CD8-positive, alpha-beta memory T cell (primary cell): ENCODE data around the gene TLCD3B. TPM values are rescaled to one million over a fixed set of nuclear protein-coding genes. Genes with fewer than 3 reads are reported as not detected.

Source experiments
- CTCF ChIA-PET: fragments of 350-600 bp; sonication (Branson Sonifier 250); formaldehyde crosslinking; loops from one replicate; lab custom pipeline; 2021; ENCODE audit warnings: antibody characterized with exemption; lab: Charles Lee
- POLR2A ChIA-PET: fragments of 350-600 bp; sonication (Branson Sonifier 250); formaldehyde crosslinking; loops from one replicate; lab custom pipeline; 2021; ENCODE audit warnings: antibody characterized with exemption; lab: Charles Lee
- DNase-seq, 5 donors: peaks; one replicate each; pipeline versions ENCODE4 v3.0.0 to v3.0.0-alpha.2; 2020 to 2022; ENCODE audit warnings: mixed read lengths in 1 of 5
- H3K27ac ChIP-seq: one replicate; pipeline ENCODE4 v1.7.0; 2013; ENCODE audit warnings: low read depth, mild to moderate bottlenecking, low read length, moderate library complexity
- H3K27me3 ChIP-seq: 2 replicates; pipeline ENCODE4 v1.7.0; 2013; ENCODE audit warnings: low read length, mild to moderate bottlenecking; ENCODE audit not compliant: insufficient read depth, poor library complexity, severe bottlenecking
- H3K36me3 ChIP-seq: 2 replicates; pipeline ENCODE4 v1.7.0; 2013; ENCODE audit warnings: mild to moderate bottlenecking, low read length, moderate library complexity; ENCODE audit not compliant: insufficient read depth
- H3K4me1 ChIP-seq: 2 replicates; pipeline ENCODE4 v1.7.0; 2013; ENCODE audit warnings: mild to moderate bottlenecking, low read length, moderate library complexity; ENCODE audit not compliant: insufficient read depth
- H3K4me3 ChIP-seq: 2 replicates; pipeline ENCODE4 v1.7.0; 2013; ENCODE audit warnings: mild to moderate bottlenecking, low read length
- H3K9me3 ChIP-seq: 2 replicates; pipeline ENCODE4 v1.7.0; 2013; ENCODE audit warnings: mild to moderate bottlenecking, low read length
- H3K27ac Mint-ChIP-seq, 8 donors: one replicate each; pipeline ENCODE4 v1.8.0; 2020 to 2021; ENCODE audit warnings: mixed read lengths in 8 of 8, mild to moderate bottlenecking in 6 of 8, inconsistent platforms in 3 of 8, moderate library complexity in 3 of 8
- H3K27me3 Mint-ChIP-seq, 2 donors: one replicate each; pipeline ENCODE4 v1.8.0; 2020 to 2021; ENCODE audit warnings: mixed read lengths in 2 of 2, mild to moderate bottlenecking in 1 of 2, moderate library complexity in 1 of 2
- H3K36me3 Mint-ChIP-seq, 3 donors: one replicate each; pipeline ENCODE4 v1.8.0; 2020 to 2021; ENCODE audit warnings: mixed read lengths in 3 of 3, inconsistent platforms in 1 of 3, mild to moderate bottlenecking in 1 of 3
- H3K4me1 Mint-ChIP-seq, 3 donors: one replicate each; pipeline ENCODE4 v1.8.0; 2020 to 2021; ENCODE audit warnings: mixed read lengths in 3 of 3, inconsistent platforms in 1 of 3, mild to moderate bottlenecking in 1 of 3
- H3K4me3 Mint-ChIP-seq, 7 donors: one replicate each; pipeline ENCODE4 v1.8.0; 2020 to 2021; ENCODE audit warnings: mixed read lengths in 7 of 7, mild to moderate bottlenecking in 6 of 7, moderate library complexity in 4 of 7, inconsistent platforms in 2 of 7
- H3K9me3 Mint-ChIP-seq, 5 donors: one replicate each; pipeline ENCODE4 v1.8.0; 2020 to 2022; ENCODE audit warnings: mixed read lengths in 5 of 5, mild to moderate bottlenecking in 3 of 5, moderate library complexity in 2 of 5, inconsistent platforms in 1 of 5
- polyA plus RNA-seq: library from polyadenylated mRNA; unstranded; fragments of 300-500 nt; fragmentation: Illumina TruSeq; gene quantifications from one replicate; pipeline ENCODE4 v1.2.3, GENCODE V29; 2021
- total RNA-seq, 2 experiments: library from RNA; stranded (reverse); gene quantifications; one replicate each; pipeline ENCODE4 v1.2.3, GENCODE V29; 2021

The TLCD3B gene
- total and polyA plus RNA-seq, 3 experiments from 2014 or later = 0.55 to 0.84 TPM; not detected in 1

DNA sequence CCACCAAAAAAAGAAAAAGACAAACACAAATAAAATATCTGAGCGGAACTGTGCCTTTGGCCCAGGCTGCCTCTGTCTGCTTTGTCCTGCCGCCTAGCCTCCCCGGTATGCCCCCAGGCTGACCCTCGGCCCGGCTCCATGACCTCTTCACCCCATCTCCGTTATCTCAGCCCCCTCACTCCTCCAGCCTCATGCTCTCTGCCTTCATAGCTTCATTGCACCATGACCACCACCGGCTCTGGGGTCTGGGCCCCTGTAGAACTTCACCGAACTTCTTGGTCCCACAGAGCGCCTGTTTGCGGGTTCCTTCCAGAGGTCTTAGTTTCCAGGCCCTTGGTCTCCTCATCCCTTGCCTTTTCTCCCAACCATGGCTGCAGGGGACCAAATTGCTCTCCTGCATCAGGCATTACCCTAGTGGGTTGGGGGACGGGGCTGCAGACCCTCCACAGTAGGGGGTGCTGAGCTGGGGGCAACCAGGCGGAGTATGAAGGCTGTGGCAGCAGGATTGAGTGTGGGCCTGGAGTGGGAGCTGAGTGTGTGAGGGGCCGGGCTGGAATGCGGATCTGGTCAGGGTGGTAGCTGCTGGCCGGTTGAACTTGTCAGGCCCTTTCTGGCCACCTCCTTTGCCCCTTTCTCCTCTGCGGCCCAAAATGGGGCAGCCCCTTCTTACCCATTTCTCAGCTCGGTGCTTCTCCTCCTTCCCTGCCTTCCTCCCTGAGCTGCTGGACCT is 42.6 kb downstream of the TLCD3B start:
- ChIA-PET POLR2A (no interaction called here), CTCF (interaction anchor here (1.2 kb wide), 1 partner anchor 15 kb away, joined by 3 read pairs; no protein-coding TSS in a partner anchor)
- DNase-seq = peak in 1 of 5 donors; percentile 43
- Mint-ChIP-seq H3K36me3 (peaks cover 6 to 82% (median 15%) of the 10 kb centered on the region in 3 donors), H3K9me3 (no peaks in the 10 kb centered on the region), H3K4me3 (no peak overlapping the region), H3K27me3 (no peaks in the 10 kb centered on the region), H3K27ac (peak overlapping the region in 2 of 8 donors; percentile 24 to 75), H3K4me1 (no peaks in the 10 kb centered on the region)
- peaks cover 31% of the 10 kb centered on the region for H3K36me3 ChIP-seq
- no peaks in the 10 kb centered on the region for H3K4me1 ChIP-seq
- H3K27ac ChIP-seq = no peak overlapping the region
- H3K9me3 ChIP-seq = no peaks in the 10 kb centered on the region
- no peaks in the 10 kb centered on the region for H3K27me3 ChIP-seq
- H3K4me3 ChIP-seq = no peak overlapping the region

DNA sequence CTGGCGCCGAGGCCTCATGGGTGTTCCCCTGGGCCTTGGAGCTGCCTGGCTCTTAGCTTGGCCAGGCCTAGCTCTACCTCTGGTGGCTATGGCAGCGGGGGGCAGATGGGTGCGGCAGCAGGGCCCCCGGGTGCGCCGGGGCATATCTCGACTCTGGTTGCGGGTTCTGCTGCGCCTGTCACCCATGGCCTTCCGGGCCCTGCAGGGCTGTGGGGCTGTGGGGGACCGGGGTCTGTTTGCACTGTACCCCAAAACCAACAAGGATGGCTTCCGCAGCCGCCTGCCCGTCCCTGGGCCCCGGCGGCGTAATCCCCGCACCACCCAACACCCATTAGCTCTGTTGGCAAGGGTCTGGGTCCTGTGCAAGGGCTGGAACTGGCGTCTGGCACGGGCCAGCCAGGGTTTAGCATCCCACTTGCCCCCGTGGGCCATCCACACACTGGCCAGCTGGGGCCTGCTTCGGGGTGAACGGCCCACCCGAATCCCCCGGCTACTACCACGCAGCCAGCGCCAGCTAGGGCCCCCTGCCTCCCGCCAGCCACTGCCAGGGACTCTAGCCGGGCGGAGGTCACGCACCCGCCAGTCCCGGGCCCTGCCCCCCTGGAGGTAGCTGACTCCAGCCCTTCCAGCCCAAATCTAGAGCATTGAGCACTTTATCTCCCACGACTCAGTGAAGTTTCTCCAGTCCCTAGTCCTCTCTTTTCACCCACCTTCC is 43.5 kb downstream of the TLCD3B start:
- no peak overlapping the region for H3K4me3 ChIP-seq
- Mint-ChIP-seq H3K4me3 (no peak overlapping the region), H3K4me1 (no peaks in the 10 kb centered on the region), H3K27ac (no peak overlapping the region), H3K27me3 (no peaks in the 10 kb centered on the region), H3K9me3 (no peaks in the 10 kb centered on the region), H3K36me3 (peaks cover 6 to 84% (median 18%) of the 10 kb centered on the region in 3 donors)
- no peak overlapping the region for H3K27ac ChIP-seq
- ChIA-PET CTCF (no interaction called here), POLR2A (no interaction called here)
- H3K27me3 ChIP-seq = no peaks in the 10 kb centered on the region
- peak in 1 of 5 donors; percentile 37 for DNase-seq
- no peaks in the 10 kb centered on the region for H3K9me3 ChIP-seq
- H3K4me1 ChIP-seq = no peaks in the 10 kb centered on the region
- peaks cover 41% of the 10 kb centered on the region for H3K36me3 ChIP-seq

DNA sequence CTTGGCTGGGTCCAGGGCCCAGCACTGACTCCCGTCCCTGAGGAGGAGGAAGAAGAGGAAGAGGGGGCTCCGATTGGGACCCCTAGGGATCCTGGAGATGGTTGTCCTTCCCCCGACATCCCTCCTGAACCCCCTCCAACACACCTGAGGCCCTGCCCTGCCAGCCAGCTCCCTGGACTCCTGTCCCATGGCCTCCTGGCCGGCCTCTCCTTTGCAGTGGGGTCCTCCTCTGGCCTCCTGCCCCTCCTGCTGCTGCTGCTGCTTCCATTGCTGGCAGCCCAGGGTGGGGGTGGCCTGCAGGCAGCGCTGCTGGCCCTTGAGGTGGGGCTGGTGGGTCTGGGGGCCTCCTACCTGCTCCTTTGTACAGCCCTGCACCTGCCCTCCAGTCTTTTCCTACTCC is 44.1 kb downstream of the TLCD3B start:
- H3K9me3 ChIP-seq = no peaks in the 10 kb centered on the region
- H3K4me1 ChIP-seq = no peaks in the 10 kb centered on the region
- peaks cover 6 to 84% (median 17%) of the 10 kb centered on the region in 3 donors for H3K36me3 Mint-ChIP-seq
- H3K4me3 ChIP-seq = no peak overlapping the region
- H3K27me3 Mint-ChIP-seq = no peaks in the 10 kb centered on the region
- H3K4me1 Mint-ChIP-seq = no peaks in the 10 kb centered on the region
- H3K27ac Mint-ChIP-seq = peak overlapping the region in 1 of 8 donors; percentile 95
- ChIA-PET POLR2A (interaction anchor here (1.5 kb wide), 1 partner anchor 8 kb away, joined by 3 read pairs; the partner anchor contains the start of gene HIRIP3), CTCF (no interaction called here)
- peaks cover 46% of the 10 kb centered on the region for H3K36me3 ChIP-seq
- no peak overlapping the region for H3K27ac ChIP-seq
- DNase-seq = peak in 1 of 5 donors; percentile 36
- H3K27me3 ChIP-seq = no peaks in the 10 kb centered on the region
- no peaks in the 10 kb centered on the region for H3K9me3 Mint-ChIP-seq
- no peak overlapping the region for H3K4me3 Mint-ChIP-seq

DNA sequence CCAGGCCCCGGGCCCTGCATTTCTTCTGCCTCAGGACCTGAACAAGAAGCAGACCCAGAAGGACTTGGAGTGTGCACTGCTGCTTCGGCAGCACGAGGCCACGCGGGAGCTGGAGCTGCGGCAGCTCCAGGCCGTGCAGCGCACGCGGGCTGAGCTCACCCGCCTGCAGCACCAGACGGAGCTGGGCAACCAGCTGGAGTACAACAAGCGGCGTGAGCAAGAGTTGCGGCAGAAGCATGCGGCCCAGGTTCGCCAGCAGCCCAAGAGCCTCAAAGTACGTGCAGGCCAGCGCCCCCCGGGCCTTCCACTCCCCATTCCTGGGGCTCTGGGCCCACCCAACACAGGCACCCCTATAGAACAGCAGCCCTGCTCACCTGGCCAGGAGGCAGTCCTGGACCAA is 44.8 kb downstream of the TLCD3B start:
- no peaks in the 10 kb centered on the region for H3K27me3 Mint-ChIP-seq
- POLR2A ChIA-PET = interaction anchor here (1.3 to 1.5 kb wide), 2 partner anchors 9 to 23 kb away, joined by 3 to 4 read pairs; partner anchors contain the start of gene HIRIP3
- Histone ChIP-seq H3K9me3 (no peaks in the 10 kb centered on the region), H3K36me3 (peaks cover 53% of the 10 kb centered on the region), H3K27me3 (no peaks in the 10 kb centered on the region), H3K4me3 (no peak overlapping the region), H3K27ac (no peak overlapping the region), H3K4me1 (no peaks in the 10 kb centered on the region)
- H3K36me3 Mint-ChIP-seq = peaks cover 6 to 85% (median 19%) of the 10 kb centered on the region in 3 donors
- CTCF ChIA-PET = no interaction called here
- no peaks in the 10 kb centered on the region for H3K9me3 Mint-ChIP-seq
- DNase-seq = no peak
- H3K4me1 Mint-ChIP-seq = no peaks in the 10 kb centered on the region
- peak overlapping the region in 2 of 8 donors; percentile 17 to 95 for H3K27ac Mint-ChIP-seq
- H3K4me3 Mint-ChIP-seq = no peak overlapping the region

DNA sequence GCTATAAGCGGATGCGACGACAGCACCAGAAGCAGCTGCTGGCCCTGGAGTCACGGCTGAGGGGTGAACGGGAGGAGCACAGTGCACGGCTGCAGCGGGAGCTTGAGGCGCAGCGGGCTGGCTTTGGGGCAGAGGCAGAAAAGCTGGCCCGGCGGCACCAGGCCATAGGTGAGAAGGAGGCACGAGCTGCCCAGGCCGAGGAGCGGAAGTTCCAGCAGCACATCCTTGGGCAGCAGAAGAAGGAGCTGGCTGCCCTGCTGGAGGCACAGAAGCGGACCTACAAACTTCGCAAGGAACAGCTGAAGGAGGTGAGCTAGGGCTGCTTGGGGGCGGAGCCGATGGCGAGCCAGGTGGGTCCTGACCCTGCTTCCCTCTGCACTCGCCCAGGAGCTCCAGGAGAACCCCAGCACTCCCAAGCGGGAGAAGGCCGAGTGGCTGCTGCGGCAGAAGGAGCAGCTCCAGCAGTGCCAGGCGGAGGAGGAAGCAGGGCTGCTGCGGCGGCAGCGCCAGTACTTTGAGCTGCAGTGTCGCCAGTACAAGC is 45.7 kb downstream of the TLCD3B start:
- Mint-ChIP-seq H3K4me1 (no peaks in the 10 kb centered on the region), H3K9me3 (no peaks in the 10 kb centered on the region), H3K27ac (peak overlapping the region in 2 of 8 donors; percentile 21 to 43), H3K27me3 (no peaks in the 10 kb centered on the region), H3K36me3 (peaks cover 6 to 90% (median 20%) of the 10 kb centered on the region in 3 donors), H3K4me3 (no peak overlapping the region)
- Histone ChIP-seq H3K36me3 (peaks cover 57% of the 10 kb centered on the region), H3K4me3 (no peak overlapping the region), H3K9me3 (no peaks in the 10 kb centered on the region), H3K4me1 (no peaks in the 10 kb centered on the region), H3K27ac (no peak overlapping the region), H3K27me3 (no peaks in the 10 kb centered on the region)
- DNase-seq = peak in 1 of 5 donors; percentile 33
- ChIA-PET POLR2A (interaction anchor here (1.3 to 1.5 kb wide), 2 partner anchors 10 to 22 kb away, joined by 3 to 4 read pairs; partner anchors contain the start of gene HIRIP3), CTCF (interaction anchor here (1.0 to 1.2 kb wide), 2 partner anchors 12 to 136 kb away, joined by 3 to 4 read pairs; partner anchors contain the start of gene TAOK2)

DNA sequence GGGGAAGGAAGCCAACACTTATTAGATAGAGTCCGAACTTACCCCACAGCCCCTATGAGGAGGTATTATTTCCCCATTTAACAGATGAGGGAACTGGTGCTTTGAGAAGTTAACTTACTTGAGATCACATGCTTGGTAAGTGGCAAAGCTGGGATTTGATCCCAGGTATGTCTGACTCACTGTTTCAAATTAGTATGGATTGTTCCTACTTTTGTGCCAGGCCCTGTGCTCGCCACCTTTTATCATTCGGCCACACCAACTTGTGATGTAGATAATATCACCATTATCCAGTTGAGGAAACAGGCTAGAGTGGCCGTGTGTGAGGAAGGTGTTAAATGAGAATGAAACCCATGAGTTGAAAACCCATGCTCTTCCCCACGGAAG is 46.3 kb downstream of the TLCD3B start:
- Histone ChIP-seq H3K4me1 (no peaks in the 10 kb centered on the region), H3K27ac (no peak overlapping the region), H3K9me3 (no peaks in the 10 kb centered on the region), H3K4me3 (no peak overlapping the region), H3K36me3 (peaks cover 60% of the 10 kb centered on the region), H3K27me3 (no peaks in the 10 kb centered on the region)
- Mint-ChIP-seq H3K27ac (peak overlapping the region in 1 of 8 donors; percentile 17), H3K4me1 (no peaks in the 10 kb centered on the region), H3K9me3 (no peaks in the 10 kb centered on the region), H3K4me3 (no peak overlapping the region), H3K36me3 (peaks cover 6 to 90% (median 20%) of the 10 kb centered on the region in 3 donors), H3K27me3 (no peaks in the 10 kb centered on the region)
- ChIA-PET CTCF (interaction anchor here (1.2 kb wide), 1 partner anchor 136 kb away, joined by 3 read pairs; no protein-coding TSS in a partner anchor), POLR2A (no interaction called here)
- DNase-seq = no peak

DNA sequence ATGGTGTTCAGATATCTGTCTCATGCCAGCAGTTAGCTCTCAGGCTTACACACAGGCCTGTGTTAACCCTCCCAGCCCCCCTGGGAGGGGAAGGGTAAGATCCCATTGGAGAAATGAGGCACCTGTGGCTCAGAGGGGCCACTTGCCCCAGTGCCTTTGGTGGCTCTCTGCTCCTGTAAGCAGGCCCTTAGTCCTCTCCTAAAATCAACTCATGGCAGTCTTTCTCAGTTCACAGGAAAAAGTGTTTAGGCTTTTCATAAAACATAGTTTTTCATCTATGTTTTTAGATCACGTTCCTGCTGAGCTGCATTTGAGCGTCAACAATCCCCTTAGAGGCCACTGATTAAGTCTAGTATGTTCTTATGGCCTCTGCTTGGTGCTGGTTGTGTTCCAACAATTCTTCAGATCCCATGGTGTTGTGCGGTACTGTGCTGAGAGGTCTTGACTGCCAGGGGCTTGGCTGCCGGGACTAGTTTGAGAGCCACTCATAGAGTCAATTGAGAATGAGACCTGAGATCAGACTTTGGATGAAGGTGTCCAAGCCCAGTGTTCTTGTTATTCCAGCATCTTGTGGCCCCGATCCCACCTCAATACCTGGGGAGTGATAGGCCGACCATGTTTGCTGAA is 46.8 kb downstream of the TLCD3B start:
- POLR2A ChIA-PET = no interaction called here
- H3K36me3 ChIP-seq = peaks cover 61% of the 10 kb centered on the region
- H3K36me3 Mint-ChIP-seq = peaks cover 4 to 90% (median 23%) of the 10 kb centered on the region in 3 donors

More for the DNA sequence above, 46.8 kb downstream of the TLCD3B start:
- no peaks in the 10 kb centered on the region for H3K4me1 Mint-ChIP-seq
- CTCF ChIA-PET = no interaction called here
- DNase-seq = no peak
- H3K27me3 Mint-ChIP-seq = no peaks in the 10 kb centered on the region
- no peaks in the 10 kb centered on the region for H3K9me3 ChIP-seq
- H3K27ac Mint-ChIP-seq = no peak overlapping the region
- no peak overlapping the region for H3K4me3 ChIP-seq
- no peak overlapping the region for H3K4me3 Mint-ChIP-seq
- no peaks in the 10 kb centered on the region for H3K4me1 ChIP-seq
- no peaks in the 10 kb centered on the region for H3K27me3 ChIP-seq
- no peak overlapping the region for H3K27ac ChIP-seq
- no peaks in the 10 kb centered on the region for H3K9me3 Mint-ChIP-seq
